CD4-positive, alpha-beta T cell treated with Interleukin-21 for 1 hour (primary cell): Measurements from ENCODE around the gene TP53RK.

ENCODE experiments used
- DNase-seq: peaks from one replicate; pipeline ENCODE4 v3.0.0-alpha.2; 2020

The TP53RK gene

DNA sequence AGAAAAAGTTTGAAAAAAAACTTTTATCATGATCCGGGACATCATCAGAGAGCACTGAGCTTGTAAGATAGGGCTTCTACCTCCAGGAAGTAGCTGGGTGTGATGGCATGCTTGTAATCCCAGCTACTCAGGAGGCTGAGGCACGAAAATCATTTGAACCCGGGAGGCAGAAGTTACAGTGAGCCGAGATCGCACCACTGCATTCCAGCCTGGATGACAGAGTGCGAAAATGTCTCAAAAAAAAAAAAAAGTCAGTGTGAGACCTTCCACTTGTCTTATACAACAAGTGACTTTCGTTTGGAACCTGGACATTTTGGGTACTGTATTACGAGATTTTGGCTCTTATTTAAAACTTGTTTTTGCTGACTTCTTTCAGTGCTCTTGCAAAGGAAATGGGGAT is 32.1 kb downstream of the TP53RK start:
- no peak for DNase-seq

DNA sequence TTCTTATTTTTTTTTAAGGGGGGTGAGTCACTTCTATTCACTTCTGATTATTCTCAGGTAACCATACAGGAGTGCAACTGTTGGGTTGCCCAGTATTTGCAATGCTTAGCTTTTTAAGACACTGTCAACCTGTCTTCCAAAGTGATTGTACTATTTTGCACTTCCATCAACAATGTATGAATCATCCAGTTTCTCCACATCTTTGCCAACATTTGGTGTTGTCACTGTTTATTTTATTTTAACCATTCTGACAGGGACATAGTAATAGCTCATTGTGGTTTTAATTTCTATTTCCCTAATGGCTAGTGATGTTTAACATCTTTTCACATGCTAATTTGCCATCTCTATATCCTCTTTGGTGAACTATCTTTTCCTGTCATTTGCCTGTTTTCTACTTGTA is 36.5 kb downstream of the TP53RK start:
- DNase-seq: no peak

DNA sequence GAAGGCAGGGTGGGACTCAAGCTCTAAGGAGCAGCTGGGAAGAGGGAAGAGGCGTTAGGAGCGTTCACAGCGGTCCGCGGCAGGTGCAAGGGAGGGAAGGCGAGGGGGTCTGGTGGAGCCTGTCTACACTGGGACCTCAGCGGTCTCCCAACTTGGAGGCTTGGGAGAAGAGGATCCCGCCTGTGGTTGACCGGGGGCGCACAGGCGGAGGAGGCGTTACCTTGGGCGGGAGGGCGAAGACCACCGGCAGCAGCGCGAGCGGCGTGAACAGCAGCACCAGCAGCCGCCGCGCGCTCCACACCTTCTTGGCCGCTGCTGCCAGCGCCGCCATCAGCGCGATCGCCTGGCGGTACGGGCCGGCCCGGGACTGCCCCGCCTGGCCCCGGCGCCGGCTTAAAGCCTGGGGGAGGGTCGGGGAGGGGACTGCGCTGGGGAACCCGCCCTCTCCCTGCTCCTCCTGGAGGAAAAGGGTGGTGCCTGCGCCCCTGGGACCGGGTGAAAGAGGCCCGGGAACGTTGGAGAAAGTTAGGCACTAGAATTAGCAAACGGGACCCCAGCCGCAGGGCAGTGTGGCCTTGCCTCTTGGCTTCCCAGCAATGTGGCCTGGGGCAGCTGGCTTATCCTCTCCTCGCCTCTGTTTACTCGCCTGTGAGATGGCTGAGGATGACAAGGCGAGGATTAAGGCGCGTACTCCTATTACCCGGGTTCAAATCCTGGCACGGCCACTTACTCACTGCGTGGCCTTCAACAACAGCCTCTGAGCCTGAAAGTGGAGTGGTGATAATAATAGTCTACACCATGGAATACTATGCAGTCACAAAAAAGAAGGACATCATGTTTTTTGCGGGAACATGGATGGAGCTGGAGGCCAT is 37.9 kb downstream of the TP53RK start, which contains the start of gene SLC13A3:
Gene SLC13A3, minus strand, starts transcription at position 369 of the 872 bp plus-strand sequence. Its CDS starts 38 bp downstream, at position 331.
- DNase-seq: no peak

DNA sequence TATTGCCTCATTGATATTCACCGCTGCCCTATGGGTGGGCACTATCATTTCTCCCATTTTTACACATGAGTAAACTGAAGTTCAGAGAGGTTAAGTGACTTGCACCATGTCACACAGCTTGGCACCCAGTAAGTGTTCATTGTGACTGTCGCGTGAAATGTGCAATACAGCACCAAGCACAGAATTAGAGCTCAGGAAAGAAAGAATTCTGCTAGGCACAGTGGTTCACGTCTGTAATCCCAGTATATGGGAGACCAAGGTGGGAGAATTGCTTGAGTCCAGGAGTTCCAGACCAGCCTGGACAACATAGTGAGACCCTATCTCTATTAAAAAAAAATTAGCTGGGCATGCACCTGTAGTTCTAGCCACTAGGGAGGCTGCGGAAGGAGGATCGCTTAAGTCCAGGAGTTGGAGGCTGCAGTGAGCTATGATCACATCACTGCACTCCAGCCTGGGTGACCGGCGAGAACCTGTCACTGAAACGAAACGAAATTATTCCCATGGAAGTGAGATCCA is 38.6 kb downstream of the TP53RK start:
- DNase-seq: no peak

DNA sequence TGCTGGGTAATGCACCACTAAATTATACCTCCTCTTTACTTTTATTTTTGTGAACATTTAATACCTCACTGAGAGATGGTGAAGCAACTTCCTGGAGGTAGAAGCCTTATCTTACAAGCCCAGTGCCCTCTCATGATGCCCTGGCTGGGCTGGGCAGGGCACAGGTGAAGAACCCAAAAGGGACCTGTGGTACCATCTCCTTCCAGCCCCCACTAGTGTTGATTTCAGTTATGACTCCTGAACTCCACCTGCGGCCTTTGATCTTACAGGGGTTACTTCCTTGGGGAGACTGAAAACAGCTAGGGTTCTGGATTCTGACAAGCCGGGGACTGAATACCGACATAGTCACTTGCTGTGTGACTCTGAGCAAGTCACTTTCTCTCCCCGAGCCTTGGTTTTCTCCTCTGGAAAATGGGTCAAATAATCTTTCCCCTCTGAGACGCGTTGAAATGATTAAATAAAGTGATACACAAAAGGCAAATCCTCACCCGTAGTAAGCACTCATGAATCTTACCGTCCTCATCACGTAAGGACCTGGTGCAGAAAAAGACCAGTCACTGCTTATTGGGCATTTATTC is 39.2 kb downstream of the TP53RK start:
- DNase-seq: no peak

DNA sequence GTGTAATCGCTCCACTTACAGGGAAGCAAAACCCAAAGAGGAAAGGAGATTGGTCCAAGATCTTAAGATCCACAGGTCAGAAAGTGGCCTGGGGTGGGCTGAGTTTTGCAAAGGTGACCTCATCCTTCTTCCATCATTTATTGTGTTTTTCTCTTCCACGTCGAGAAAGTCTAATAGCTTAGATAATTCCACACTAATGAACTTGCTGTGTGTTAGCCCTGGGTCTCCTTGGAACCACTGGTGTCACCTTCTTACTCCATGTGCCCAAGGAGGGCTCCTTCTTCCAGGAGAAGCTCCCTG is 39.6 kb downstream of the TP53RK start:
- no peak for DNase-seq

DNA sequence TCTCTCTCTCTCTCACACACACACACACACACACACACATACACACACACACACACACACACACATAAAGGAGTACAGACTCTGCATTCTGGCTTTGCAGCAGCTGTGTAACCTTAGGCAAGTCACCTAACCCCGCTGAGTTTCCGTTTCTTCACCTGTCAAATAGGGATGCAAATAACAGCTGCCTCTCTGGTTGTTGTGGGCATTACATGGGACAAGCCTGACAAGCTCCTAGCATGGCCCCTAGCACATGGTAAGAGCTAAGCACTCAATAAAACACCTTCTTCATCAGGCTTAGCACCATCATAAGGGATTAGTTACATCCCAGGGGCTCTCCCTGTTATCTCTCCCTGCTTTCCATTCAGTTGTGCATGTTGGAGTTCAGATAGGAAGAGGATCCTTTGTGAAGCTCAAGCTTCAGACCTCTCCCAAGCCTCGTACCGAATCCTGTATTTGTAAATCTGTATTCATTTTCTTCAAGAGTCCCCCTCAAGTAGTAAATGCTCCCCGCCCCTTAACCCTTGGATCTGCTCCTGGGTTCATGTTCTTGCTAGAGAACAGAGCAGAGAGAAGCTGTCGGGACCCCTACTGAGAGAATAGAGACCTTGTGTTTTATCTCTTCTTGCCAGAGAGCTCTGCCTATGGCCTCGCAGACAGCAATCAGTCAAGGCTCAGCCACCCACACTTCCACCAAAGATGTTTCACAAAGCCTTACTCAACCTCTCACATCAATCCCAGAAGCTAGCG is 40.2 kb downstream of the TP53RK start:
- no peak for DNase-seq

DNA sequence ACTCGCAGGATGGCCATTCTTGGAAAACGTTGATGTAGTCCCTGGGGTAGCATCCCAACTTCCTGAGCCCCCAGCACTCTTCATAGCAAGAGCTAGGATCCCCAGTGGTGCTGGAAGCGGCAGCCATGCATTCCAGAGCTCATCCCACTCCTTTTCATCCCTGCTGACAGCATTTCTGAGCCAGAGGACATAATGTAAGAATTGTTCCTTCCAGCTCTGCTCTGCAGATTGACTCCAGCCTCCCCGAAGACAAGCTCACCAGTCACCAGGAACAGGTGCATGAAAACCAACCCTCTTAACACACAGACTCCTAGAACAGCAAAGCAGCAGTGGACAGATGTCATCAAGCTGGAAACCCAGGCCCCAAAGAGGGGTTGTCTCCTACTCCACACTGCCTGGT is 41.8 kb downstream of the TP53RK start:
- no peak for DNase-seq

DNA sequence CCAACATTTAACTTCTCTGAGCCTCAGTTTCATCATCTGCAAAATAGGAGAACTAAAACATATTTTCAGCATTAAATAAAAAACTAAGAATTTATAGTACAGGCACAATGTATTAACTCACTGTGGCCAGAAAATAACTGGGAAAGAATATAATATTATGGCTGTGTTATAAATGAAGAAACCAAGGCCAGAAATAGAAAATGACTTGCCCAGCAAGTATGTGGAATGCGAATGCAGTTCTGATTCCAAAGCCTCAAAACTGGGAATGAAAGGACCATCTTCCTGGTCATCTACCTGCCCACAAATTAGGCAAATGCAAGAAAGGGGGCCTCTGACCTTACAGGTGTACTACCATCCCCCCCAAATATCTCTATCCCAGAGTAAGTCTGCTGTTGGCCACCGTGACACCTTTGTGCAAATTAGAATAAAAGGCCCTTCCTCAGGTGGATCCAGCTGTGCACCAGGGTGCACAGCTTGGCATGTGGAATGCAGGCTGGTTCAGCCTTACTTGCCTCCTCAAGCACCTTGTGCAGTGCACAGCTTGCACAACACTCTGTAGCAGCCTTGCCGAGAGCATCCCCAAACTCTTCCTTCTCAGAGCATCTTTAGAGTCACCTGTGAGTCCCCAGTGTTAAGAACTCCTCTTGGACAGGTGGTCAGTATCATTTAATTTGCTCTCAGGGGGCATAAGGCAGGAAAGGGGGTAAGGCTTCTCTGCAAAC is 42.4 kb downstream of the TP53RK start:
- DNase-seq: no peak

DNA sequence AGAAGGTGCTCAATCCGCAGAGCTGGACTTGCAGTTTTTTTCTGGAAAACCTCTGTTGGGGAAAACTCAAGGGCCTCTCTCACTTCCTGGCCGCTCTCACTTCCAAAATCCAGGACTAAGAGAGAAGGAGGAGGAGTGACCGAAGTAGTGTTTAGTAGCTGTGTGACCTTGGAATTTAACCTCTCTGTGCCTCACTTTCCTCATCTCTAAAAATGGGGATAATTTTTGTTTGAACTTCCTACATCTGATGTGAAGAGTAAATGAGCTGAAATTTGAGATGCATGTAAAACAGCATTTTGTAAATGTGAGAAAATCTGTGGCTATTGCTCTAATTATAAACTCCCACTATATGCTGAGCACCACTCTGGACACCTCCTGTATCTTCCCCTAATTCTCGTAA is 43.1 kb downstream of the TP53RK start:
- DNase-seq: no peak

DNA sequence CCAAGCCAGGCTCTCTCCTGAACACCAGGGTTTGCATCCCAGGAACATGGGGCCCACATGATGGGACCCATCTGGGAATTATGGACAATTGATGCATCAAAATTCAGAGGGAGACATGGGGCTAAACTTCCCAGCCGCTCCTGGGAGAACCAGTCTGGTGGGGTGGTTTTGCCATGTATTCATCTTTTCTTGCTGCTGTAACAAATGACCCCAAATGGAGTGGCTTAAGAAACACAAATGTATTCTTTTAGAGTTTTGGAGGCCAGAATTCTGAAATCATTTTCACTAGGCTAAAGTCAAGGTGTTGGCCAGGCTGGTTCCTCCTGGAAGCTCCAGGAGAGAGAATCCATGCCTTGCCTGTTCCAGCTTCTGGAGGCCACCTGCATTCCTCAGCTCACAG is 44.5 kb downstream of the TP53RK start:
- DNase-seq: no peak

DNA sequence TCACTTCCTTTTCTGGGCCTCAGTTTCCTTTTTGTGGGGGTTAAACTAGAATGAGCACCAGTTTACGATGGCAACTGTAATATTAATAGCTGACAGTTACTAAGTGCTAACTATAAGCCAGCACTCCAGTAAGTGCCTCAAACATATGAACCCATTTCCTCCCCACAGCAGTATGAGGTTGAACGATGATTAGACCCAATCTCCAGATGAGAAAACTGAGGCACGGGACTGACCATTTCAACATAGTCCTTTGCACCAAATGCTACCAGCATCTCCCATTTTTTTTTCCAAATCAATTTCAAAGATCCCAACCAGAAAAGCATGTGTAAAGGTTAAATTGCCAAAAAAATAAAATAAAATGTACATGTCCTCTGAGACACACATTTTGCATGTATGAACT is 45.1 kb downstream of the TP53RK start:
- no peak for DNase-seq

DNA sequence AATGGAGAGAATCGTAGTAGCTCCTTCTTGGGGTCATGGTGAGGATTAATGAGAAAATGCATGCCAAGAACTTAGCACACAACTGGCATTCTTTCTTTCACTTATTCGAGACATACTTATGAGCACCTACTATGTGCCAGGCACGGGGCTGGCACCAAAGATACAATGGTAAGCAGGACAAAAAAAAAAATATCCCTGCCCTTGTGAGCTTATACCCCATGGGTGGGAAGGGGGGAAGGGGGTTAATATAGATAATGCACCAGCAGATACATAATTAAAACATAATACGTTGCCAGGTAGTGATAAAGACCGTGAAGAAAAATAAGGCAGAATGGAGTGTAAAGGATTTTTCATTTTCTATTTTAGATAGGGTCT is 46.3 kb downstream of the TP53RK start:
- no peak for DNase-seq

DNA sequence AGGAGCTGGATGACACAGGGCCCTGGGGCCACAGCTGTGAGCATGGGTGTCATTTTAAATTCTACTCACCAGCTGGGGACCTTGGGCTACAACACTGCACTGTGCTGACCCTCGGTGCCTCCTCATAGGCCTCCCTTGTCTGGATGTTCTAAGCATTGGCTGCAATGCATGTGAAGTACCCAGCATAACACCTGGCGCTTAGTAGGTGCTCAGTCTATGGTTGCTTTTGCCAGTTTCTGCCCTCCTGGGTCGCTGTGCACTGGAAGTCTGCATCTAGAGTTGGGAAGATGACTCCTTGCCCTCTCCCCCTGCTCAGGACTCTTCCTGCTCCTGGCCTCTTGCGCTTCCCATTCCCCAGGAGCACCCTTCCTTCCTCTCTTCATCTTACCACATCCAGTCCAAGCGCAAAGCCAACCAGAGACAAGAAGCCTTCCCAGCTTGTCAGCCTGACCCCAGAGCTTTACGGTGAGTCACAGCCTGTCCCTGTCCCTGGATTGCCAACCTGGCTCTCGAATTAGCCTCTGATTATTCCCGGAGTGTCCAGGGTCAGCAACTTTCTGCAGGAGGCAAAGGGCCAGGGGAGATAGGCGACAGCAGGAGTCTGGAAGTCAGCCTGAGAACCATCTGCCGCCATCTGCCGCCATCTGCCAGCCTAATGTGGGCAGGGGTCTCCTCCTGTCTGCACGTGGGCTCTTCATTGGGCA is 46.8 kb downstream of the TP53RK start:
- no peak for DNase-seq

DNA sequence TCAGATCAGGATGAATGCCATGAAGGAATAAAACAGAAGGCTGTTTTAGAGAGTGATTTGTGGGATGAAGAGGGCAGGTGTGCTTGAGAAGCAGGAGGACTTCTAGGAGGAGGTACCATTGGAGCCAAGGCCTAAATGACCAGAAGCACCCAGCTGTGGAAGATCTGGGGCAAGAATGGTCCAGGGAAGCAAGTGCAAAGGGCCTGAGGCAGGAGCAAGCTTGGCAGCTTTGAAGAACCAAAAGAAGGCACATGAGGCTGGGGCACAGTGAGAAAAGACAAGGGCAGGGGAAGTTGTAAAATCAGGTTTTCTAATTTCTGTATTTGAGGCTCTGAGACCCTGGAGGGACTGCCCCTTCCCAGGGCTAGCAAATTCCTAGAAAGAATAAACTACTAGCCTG is 47.8 kb downstream of the TP53RK start:
- DNase-seq: no peak

DNA sequence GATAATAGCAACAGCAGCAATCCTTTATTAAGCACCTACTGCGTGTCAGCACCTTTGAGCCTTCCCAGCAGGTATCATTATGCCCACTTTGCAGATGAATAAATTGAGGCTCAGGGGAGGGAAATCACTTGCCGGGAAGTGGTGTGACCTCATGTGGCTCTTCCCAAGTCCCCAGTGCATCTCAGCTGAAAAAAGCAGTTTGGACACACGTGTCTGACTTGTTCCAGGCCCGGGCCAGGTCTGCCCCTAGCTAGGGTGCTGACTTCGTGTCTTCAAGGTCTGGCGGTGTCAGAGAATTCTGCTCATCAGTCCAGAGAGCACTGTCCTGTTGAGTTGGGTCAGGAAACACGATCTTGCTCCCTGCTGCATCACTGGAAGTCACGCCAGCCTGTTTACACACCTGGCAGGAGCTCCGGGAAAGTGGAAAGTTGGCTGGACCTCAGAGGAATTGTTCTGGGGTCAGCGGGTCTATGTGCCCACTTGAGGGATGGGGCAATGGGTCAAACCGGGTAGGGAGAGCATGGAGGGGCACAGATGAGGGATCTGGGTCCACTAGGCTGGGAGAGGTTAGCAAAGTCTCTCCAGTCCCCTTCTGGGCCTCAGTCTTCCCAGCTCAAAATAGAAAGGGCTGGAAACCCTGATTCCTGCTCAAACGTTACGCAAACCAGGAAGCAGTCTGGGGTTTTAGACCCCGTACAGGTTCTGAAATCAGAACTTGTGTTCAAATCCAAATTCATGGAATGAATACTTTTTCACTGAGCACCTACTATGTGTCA is 48.5 kb downstream of the TP53RK start:
- DNase-seq: no peak

DNA sequence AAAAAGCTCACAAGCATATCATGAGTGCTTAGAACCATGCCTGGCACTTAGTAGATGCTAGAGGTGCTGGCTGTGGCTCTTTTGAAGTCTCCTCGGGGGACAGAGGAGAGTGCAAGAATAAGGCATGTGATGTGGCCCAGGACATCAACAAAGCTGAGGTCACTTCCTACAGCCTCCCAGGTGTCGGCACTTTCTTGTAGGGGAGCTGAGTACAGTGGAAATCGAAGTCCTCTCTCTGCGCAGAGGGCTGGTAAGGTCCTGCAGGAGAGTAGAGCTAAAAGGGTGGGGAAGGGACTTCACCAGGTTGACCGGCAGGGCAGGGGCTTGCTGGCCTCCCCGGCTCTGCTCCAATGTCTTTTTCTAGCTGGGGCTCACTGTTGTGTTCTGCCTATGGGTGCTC is 49.2 kb downstream of the TP53RK start:
- no peak for DNase-seq

DNA sequence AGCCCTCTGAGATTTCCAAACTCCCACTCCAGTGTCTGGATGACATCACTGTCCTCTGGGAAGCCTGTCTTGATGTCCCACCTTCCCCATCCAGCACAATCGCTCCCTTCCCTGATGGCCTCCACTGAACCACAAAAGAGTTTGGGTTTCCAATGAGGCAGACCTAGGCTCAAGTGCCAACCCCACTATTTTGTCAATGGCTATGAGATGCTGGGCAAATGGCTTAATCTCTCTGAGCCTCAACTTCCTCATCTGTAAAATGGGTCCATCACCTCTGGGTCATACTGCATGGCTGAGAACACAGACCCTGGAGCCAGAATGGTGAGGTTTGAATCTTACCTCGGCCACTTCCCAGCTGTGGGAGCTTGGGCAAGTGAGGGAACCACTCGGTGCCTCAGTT is 49.7 kb downstream of the TP53RK start:
- no peak for DNase-seq

DNA sequence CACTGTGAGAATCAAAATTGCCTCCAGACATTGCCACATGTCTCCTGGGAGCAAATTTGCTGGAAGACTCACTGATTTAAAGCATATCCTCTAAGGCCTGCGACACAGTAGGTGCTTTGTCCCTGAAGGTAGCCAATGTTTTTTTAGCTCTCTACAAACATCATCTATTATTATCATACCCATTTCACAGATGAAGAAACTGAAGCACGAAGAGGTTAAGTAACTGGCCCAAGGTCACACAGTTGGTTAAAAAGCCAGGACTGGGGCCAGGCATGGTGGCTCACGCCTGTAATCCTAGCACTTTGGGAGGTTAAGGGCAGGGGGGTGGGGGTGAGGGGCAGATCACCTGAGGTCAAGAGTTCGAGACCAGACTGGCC is 50.4 kb downstream of the TP53RK start:
- DNase-seq: no peak

DNA sequence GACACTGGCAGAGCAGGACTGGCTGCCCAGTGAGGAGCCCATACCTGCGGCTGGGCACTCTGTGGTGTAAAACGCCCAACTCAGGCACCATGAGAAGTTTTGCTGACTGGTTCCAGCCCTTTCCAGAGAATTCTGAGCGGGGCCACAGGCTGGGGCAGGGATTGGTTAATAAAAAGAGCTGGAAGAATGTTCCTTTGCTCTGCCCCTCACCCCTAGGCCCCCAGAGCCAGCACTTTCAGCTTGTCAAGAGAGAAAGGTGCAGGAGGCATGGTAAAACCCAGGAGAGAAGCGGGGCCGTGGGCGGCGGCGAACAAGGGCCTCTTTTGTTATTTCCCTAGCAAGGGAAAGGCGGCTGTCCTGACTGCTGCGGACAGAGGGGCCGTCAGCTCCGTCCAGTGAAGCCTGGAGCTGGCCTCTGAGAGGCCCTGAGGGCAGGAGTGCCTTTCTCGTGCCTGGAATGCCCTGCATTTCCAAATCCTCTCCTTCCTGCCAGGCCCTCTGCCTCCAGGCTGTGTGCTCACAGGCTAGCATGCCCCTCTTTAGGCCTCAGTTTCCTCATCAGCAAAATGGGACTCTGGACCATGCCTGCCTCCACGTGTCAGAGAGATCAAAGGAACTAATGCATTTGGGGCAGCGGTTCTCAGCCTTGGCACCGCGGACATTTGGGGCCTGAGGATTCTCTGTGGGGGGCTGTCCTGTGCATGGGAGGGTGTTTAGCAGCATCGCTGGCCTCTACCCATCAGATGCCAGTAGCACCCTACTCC is 50.9 kb downstream of the TP53RK start:
- no peak for DNase-seq
